HG02623 (cell line): ENCODE measurements around the gene CCDC50.

ENCODE experiments used
- ATAC-seq: cut with Tn5 transposase; IDR thresholded peaks from one replicate; pipeline ENCODE4 v1.9.1; 2021; ENCODE audit warnings: moderate library complexity; ENCODE audit not compliant: unreplicated experiment

Gene CCDC50

DNA sequence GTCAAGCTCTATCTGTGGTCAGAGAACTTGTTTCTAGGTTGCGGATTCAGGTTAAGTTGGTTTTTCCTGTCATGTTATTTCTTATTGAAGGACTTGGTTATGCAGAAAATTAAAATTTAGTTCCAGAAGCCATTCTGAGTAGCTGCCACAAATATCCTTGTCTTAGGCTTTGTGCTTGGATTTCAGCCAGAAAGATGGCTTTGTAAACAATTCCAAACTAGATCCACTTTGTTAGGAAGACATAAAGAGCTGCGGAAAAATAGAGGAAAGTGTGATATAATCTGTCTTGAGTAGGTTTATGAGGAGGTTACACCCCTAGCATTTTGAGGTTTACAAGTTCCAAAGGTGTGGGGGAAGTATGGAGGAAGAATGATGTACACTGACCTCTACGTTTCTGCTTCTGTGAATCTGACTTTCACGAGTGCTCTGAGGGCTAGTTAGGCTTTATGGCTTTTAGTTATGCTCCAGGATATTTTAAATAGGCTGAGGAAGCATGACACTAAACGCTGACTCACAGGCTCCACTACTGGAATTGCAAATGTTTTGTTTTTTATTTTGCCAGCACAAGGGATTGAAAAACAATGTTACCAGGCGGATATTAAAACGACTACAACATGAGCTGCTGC lies 47.4 kb downstream of the CCDC50 start:
- no peak for ATAC-seq

- ATAC-seq = no peak
Measured at GRCh38 chr3:191378142-191378812, 49.1 kb downstream of the CCDC50 start.

DNA sequence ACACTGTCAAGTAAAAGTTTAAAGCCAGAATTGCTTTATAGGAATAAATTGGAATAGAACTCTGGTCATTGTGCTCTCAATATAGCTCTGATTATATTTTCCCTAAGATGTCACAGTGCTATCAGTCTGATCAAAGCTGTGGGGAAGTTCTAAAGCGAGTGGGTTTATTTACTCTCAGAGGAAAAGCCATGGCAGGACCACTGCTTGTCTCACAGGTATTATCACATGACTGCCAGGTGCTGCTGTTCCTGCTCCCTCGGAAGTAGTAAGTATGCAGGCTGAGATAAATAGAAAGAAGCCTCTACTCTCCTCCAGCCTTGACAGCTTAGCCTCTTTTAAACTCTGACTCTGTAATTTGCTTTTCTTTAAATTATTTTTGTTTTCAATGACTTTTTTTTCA lies 50.3 kb downstream of the CCDC50 start:
- no peak for ATAC-seq

- no peak for ATAC-seq
Measured at GRCh38 chr3:191380001-191380400, 50.8 kb downstream of the CCDC50 start.

DNA sequence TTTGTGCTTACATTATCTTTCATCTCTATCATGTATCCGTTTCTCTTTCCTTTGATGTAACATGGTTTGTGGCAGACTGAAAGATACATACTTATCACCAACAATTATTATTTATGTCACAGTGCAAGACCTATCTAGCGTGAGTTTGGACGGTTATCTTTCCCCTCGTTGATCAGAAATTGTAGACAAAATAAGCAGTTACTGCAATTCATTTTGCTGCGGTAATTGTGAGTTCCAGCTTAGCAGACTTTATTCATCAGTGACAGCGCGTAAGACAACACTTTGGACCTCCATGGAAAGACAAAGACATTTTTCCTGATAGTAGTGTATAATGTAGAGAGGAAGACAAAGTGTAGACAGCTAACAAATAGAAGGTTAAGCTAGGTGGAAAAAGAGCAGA lies 52.1 kb downstream of the CCDC50 start:
- ATAC-seq = no peak

DNA sequence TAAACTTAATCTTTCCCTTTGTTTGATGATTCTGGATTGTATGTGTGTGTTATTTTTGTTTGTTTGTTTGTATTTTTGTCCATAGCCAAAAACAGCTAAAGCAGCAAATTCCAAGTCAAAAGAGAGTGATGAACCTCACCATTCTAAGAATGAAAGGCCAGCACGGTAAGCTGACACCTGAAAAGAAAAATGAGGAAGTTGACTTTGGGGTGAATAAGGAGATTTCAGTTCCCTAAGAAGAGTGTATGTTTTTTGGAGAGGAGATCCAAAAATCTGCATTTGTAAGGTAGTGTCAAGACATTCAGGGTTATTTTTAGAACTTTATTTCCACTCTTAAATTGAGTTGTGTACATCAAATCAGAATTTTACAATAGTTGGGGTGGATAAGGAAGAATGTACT lies 53.5 kb downstream of the CCDC50 start:
- ATAC-seq = no peak

- no peak for ATAC-seq
Measured at GRCh38 chr3:191383124-191383523, 53.9 kb downstream of the CCDC50 start.

- no peak for ATAC-seq
Measured at GRCh38 chr3:191385101-191385500, 55.9 kb downstream of the CCDC50 start.

- no peak for ATAC-seq
Measured at GRCh38 chr3:191387441-191388077, 58.4 kb downstream of the CCDC50 start.

DNA sequence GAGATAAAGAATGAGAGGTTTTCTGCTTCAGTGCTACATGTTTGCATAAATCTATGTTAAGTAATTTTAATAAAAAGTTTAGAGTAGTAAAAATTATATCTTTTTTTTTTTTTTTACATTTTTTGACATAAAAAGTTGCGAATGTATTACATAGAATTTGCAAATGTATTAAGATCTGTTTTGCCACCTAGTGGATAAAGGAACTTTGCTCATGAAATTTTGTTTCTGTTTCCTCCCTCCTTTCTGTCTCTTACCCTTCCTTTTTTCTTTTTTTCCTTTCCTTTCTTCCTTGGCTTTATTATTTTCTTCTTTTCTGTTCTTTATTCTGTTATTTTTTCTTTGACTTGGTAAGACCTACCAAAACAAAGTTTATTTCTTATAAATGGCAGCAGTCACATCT lies 59.6 kb downstream of the CCDC50 start:
- ATAC-seq = no peak

DNA sequence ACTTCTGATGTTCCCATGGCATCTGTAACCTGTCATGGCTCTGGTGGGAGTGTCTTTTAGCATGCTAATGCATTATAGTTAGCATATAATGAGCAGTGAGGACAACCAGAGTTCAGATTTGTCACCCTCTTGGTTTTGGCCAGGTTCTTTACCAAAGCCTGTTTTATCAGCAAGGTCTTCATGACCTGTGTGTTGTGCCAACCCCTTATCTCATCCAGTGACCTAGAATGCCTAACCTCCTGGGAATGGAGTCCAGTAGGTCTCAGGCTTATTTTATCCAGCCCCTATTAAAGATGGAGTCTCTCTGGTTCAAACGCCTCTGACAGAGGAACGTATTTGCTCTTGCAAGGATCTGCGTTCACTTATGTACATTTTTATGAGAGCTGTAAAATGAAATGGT lies 61.4 kb downstream of the CCDC50 start:
- no peak for ATAC-seq

DNA sequence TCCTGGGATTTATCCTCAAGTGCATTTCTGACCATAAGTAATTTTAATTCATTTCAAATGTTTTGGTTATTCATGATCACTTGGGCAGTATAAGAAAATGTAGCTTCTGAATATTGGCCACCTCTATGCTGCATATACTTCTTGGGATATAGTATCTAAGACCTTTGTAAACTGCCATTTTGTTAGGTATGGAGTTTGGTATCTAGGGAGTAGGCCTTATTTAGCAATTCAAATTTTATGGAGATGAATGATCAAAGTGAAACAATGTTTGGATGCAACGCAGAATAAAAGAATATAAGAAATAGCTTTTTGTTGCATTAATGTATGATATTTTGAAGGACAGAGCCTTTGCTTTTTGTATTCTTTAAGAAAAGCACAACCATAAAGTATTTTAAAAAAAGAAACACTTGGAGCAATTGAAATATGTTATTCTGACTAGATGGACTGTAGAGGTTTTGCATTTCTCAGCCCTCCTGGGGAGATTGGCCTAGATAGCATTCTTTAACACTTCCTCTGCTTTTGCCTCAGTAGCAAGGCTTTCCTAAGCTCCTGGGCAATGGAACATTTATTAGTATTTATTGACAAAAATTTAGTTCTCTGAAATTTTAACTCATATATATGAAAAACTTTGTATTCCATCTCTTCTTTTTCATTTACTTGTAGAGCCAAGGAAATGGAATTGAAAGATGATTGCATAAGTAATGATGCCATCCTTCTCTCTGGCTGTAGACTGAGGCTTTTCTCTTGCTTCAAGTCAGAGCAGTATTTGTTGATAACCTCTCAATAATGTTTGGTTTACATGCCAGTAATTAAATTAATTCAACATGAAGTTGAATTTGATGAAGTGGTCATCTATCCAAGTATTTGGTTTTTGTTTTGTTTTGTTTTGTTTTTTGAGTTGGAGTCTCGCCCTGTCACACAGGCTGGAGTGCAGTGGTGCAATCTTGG lies 62.9 kb downstream of the CCDC50 start:
- no peak for ATAC-seq

DNA sequence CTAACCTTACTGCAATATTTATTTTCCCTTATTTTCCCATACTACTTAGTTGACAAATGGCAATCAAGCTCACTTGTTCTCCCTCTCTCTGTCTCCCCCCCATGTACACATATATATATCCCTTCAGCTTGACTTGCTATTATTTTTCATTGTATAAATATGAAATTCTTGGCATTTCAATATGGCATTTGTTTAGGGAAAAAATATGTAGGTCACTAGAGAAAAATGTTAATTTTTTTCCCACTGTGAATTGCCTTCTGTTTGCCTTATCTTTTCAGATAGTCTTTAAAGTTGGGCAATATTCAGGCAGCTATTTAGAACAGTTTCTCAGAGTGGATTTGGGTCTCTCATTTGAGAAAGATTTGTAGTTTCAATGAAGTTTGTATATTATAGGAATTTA lies 64.0 kb downstream of the CCDC50 start:
- no peak for ATAC-seq

DNA sequence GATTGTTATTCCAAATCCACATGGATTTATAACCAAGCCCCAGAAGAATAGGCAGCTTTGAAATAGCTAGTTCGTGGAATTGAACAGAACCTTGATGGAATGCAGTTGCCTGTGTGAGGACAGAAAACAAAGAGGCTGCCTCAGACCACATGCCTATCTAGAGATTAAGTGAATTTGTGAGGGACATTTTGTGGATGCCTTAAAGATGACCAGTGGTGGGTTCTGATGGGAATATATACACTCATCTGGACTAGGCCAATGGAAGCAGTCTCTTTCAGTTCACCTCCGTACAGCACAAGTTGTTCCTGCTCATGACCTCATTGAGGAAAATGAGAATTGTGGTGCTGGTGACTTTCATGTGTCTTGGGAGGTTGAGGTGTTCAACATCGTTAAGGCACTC lies 68.6 kb downstream of the CCDC50 start:
- no peak for ATAC-seq

DNA sequence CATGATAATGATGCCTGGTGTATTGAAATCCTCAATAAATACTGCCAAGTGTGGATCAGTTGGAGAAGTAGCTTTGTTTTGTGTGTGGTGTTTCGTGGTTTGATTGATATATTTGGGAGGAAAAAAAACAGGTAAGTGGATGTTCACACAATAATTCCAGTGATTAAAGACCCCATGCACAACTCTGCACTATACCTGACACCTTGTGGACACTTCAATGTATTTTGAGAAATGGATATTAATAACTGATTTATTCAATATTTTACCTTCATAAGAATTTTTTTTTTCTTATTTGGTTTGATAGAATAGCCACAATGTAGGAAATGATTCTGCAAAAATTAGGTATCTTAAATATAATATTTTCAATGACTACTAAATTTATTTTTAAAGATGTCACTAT lies 69.4 kb downstream of the CCDC50 start:
- no peak for ATAC-seq

GRCh38 chr3:191399918-191400317 lies 70.7 kb downstream of the CCDC50 start:
- no peak for ATAC-seq

GRCh38 chr3:191401775-191402357 lies 72.7 kb downstream of the CCDC50 start:
- no peak for ATAC-seq

GRCh38 chr3:191409791-191410359 lies 80.7 kb downstream of the CCDC50 start:
- no peak for ATAC-seq

DNA sequence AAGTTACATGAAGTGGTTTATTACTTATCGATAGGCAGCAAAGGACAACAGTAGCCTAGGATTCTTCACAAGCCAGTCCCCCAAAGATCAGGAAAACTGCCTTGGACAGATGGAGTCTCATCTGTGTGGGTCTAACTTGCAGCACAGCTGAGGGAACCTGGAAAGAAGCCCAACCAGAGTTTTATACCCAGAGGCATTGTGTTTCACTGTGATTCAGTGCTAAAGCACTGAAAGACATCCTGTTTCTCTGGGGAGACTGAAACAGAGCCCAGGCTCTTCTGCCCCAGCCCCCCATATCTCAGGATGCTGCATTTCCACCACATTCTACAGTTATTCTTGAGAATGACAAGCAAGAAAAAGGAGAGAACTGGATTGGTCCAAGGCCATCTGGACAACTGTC lies 83.6 kb downstream of the CCDC50 start:
- ATAC-seq = no peak

- ATAC-seq = no peak
Measured at GRCh38 chr3:191414286-191414685, 85.1 kb downstream of the CCDC50 start.

GRCh38 chr3:191414732-191415131 lies 85.5 kb downstream of the CCDC50 start:
- no peak for ATAC-seq
